ENCODE results near the gene NAGS.
"Not testable (repeated sequence)": the region's sequence is repeated elsewhere in the genome, so short reads cannot be mapped to it uniquely, and the experiment has no call there.

NAGS gene

GRCh38 chr17:43983515-43984411 is 20.7 kb upstream of the NAGS start:
- DNase-seq, result no peak

GRCh38 chr17:43984521-43984920 is 19.9 kb upstream of the NAGS start:
- no peak for DNase-seq

- DNase-seq, result no peak
Observed at GRCh38 chr17:43986225-43986981, 18.0 kb upstream of the NAGS start.

GRCh38 chr17:43987131-43988021 is 17.0 kb upstream of the NAGS start:
- DNase-seq, result no peak

GRCh38 chr17:43988301-43988700 is 16.1 kb upstream of the NAGS start:
- no peak for DNase-seq

GRCh38 chr17:43992641-43993040 is 11.8 kb upstream of the NAGS start:
- no peak for DNase-seq

GRCh38 chr17:43994272-43995149 is 9.9 kb upstream of the NAGS start:
- DNase-seq, result peak; percentile 73

GRCh38 chr17:43995150-43995471 is 9.3 kb upstream of the NAGS start:
- DNase-seq, result no peak

GRCh38 chr17:43997180-43997579 is 7.2 kb upstream of the NAGS start:
- DNase-seq, result not testable (repeated sequence)

GRCh38 chr17:43998552-43998951 is 5.9 kb upstream of the NAGS start:
- DNase-seq, result no peak

- no peak for DNase-seq
Observed at GRCh38 chr17:43999024-43999423, 5.4 kb upstream of the NAGS start.

GRCh38 chr17:44000141-44000860 is 4.1 kb upstream of the NAGS start:
- no peak for DNase-seq

GRCh38 chr17:44000871-44001460 is 3.5 kb upstream of the NAGS start:
- DNase-seq, result no peak

GRCh38 chr17:44001461-44001920 is 2.9 kb upstream of the NAGS start:
- no peak for DNase-seq

- DNase-seq, result no peak
Observed at GRCh38 chr17:44002141-44002848, 2.1 kb upstream of the NAGS start.

GRCh38 chr17:44004761-44005526 is 522 bp downstream of the NAGS start:
- peak; percentile 23 for DNase-seq

GRCh38 chr17:44005527-44006271 is 1.3 kb downstream of the NAGS start:
- DNase-seq, result peak; percentile 39

GRCh38 chr17:44006272-44006597 is 1.8 kb downstream of the NAGS start:
- peak; percentile 11 for DNase-seq
